Suppressor macrophage treated with lipopolysaccharide for 4 hours (primary cell): ENCODE data around the gene CAGE1.
"Not testable (repeated sequence)": the region's sequence is repeated elsewhere in the genome, so short reads cannot be mapped to it uniquely, and the experiment has no call there.

Experiments used
- DNase-seq: peaks from one replicate; pipeline ENCODE4 v3.0.0-alpha.2; 2020

CAGE1 gene

GRCh38 chr6:7334685-7335084 is 54.9 kb downstream of the CAGE1 start:
- DNase-seq: no peak

GRCh38 chr6:7332090-7332745 is 57.3 kb downstream of the CAGE1 start:
- peak; percentile 75 for DNase-seq

GRCh38 chr6:7331452-7331851 is 58.1 kb downstream of the CAGE1 start:
- DNase-seq: no peak

GRCh38 chr6:7328243-7328642 is 61.3 kb downstream of the CAGE1 start:
- DNase-seq: peak; percentile 79

- DNase-seq: no peak
These were observed 63.8 kb downstream of the CAGE1 start for GRCh38 chr6:7325750-7326149.

- DNase-seq: peak; percentile 91
These were observed 65.0 kb downstream of the CAGE1 start for GRCh38 chr6:7324520-7324919.

- no peak for DNase-seq
These were observed 66.5 kb downstream of the CAGE1 start for GRCh38 chr6:7323074-7323473.

- not testable (repeated sequence) for DNase-seq
These were observed 67.7 kb downstream of the CAGE1 start for GRCh38 chr6:7321866-7322265.

GRCh38 chr6:7319406-7319805 is 70.1 kb downstream of the CAGE1 start:
- DNase-seq: not testable (repeated sequence)

GRCh38 chr6:7317538-7317937 is 72.0 kb downstream of the CAGE1 start:
- no peak for DNase-seq

GRCh38 chr6:7316658-7317533 is 72.6 kb downstream of the CAGE1 start:
- no peak for DNase-seq

GRCh38 chr6:7315948-7316365 is 73.6 kb downstream of the CAGE1 start:
- no peak for DNase-seq

- not testable (repeated sequence) for DNase-seq
These were observed 74.2 kb downstream of the CAGE1 start for GRCh38 chr6:7315087-7315947.

- no peak for DNase-seq
These were observed 75.1 kb downstream of the CAGE1 start for GRCh38 chr6:7314414-7314813.

GRCh38 chr6:7313505-7314165 is 75.9 kb downstream of the CAGE1 start:
- peak; percentile 21 for DNase-seq

GRCh38 chr6:7312616-7313504 is 76.7 kb downstream of the CAGE1 start, which contains the start of gene SSR1:
TSS of gene SSR1 (minus strand) at chr6:7313199. CDS start at chr6:7313120, 79 bp downstream.
- peak; percentile 99 for DNase-seq

GRCh38 chr6:7311917-7312615 is 77.5 kb downstream of the CAGE1 start:
- peak; percentile 51 for DNase-seq

- no peak for DNase-seq
These were observed 78.4 kb downstream of the CAGE1 start for GRCh38 chr6:7311176-7311575.

GRCh38 chr6:7309050-7309449 is 80.5 kb downstream of the CAGE1 start:
- DNase-seq: no peak

GRCh38 chr6:7307533-7307932 is 82.0 kb downstream of the CAGE1 start:
- DNase-seq: no peak

GRCh38 chr6:7304821-7305220 is 84.7 kb downstream of the CAGE1 start:
- peak; percentile 67 for DNase-seq
